GM18526 (cell line): ENCODE measurements around the gene VAV1.

ENCODE experiments used
- POLR2A ChIP-seq: IDR thresholded peaks from 3 replicates; pipeline ENCODE4 v1.6.1; 2011; ENCODE audit not compliant: insufficient read length; ENCODE audit errors: extremely low read depth

Gene VAV1

GRCh38 chr19:6772028-6772865 lies at the start of gene VAV1:
TSS of gene VAV1 (plus strand) at chr19:6772708. CDS start at chr19:6772808, 100 bp downstream.
- TF ChIP-seq POLR2A: peak; percentile 91

- no peak for TF ChIP-seq POLR2A
These were observed 49.3 kb upstream of the VAV1 start for GRCh38 chr19:6723108-6723618.

GRCh38 chr19:6723738-6724137 lies 48.8 kb upstream of the VAV1 start:
- TF ChIP-seq POLR2A: no peak

GRCh38 chr19:6724631-6725492 lies 47.6 kb upstream of the VAV1 start:
- TF ChIP-seq POLR2A: no peak

GRCh38 chr19:6725513-6726231 lies 46.8 kb upstream of the VAV1 start:
- no peak for TF ChIP-seq POLR2A

GRCh38 chr19:6728346-6728745 lies 44.2 kb upstream of the VAV1 start:
- TF ChIP-seq POLR2A: no peak

GRCh38 chr19:6729573-6730152 lies 42.8 kb upstream of the VAV1 start:
- no peak for TF ChIP-seq POLR2A

- TF ChIP-seq POLR2A: no peak
These were observed 42.2 kb upstream of the VAV1 start for GRCh38 chr19:6730153-6730804.

- TF ChIP-seq POLR2A: no peak
These were observed 41.4 kb upstream of the VAV1 start for GRCh38 chr19:6730941-6731670.

- TF ChIP-seq POLR2A: no peak
These were observed 40.7 kb upstream of the VAV1 start for GRCh38 chr19:6731822-6732221.

- no peak for TF ChIP-seq POLR2A
These were observed 39.6 kb upstream of the VAV1 start for GRCh38 chr19:6732803-6733337.

GRCh38 chr19:6733338-6734095 lies 39.0 kb upstream of the VAV1 start:
- TF ChIP-seq POLR2A: no peak
